WTC11 (cell line): ENCODE measurements around the gene WIPF3.

ENCODE experiments used
- ARID4B ChIP-seq: sonication (generic); formaldehyde crosslinking; IDR thresholded peaks from 2 replicates; pipeline ENCODE4 v1.8.0; 2023; ENCODE audit warnings: missing genetic modification reagents, mild to moderate bottlenecking, borderline replicate concordance
- ETV6 ChIP-seq: sonication (generic); formaldehyde crosslinking; IDR thresholded peaks from 2 replicates; pipeline ENCODE4 v1.8.1; 2022; ENCODE audit warnings: mild to moderate bottlenecking, missing genetic modification reagents
- JAZF1 ChIP-seq: fragments of 250-450 bp; sonication (Bioruptor Pico); IDR thresholded peaks from 2 replicates; pipeline ENCODE4 v1.9.0; 2021; ENCODE audit warnings: moderate library complexity, mild to moderate bottlenecking, inconsistent platforms
- MAX ChIP-seq: sonication (generic); formaldehyde crosslinking; IDR thresholded peaks from 2 replicates; pipeline ENCODE4 v1.8.0; 2022; ENCODE audit warnings: mild to moderate bottlenecking, missing genetic modification reagents
- NFYB ChIP-seq: sonication (generic); formaldehyde crosslinking; conservative IDR thresholded peaks from 2 replicates; pipeline ENCODE4 v1.8.0; 2022; ENCODE audit warnings: low read depth, missing genetic modification reagents
- SP1 ChIP-seq: sonication (generic); formaldehyde crosslinking; conservative IDR thresholded peaks from 2 replicates; pipeline ENCODE4 v1.8.1; 2022; ENCODE audit warnings: missing genetic modification reagents
- TCF7 ChIP-seq: sonication (generic); formaldehyde crosslinking; IDR thresholded peaks from 2 replicates; pipeline ENCODE4 v1.8.0; 2022; ENCODE audit warnings: mild to moderate bottlenecking, low read depth, missing genetic modification reagents, moderate library complexity
- USF1 ChIP-seq: sonication (generic); formaldehyde crosslinking; IDR thresholded peaks from 2 replicates; pipeline ENCODE4 v1.8.0; 2022; ENCODE audit warnings: mild to moderate bottlenecking, missing genetic modification reagents
- ZBTB21 ChIP-seq: sonication (generic); formaldehyde crosslinking; IDR thresholded peaks from 2 replicates; pipeline ENCODE4 v1.8.1; 2023; ENCODE audit warnings: mild to moderate bottlenecking, missing genetic modification reagents, borderline replicate concordance
- TF ChIP-seq, protein P1 (sequence below): fragments of 200-600 bp; IDR thresholded peaks from 2 replicates; pipeline ENCODE4 v1.8.0; 2022; ENCODE audit warnings: antibody characterized with exemption
- TF ChIP-seq, protein P2 (sequence below): sonication (generic); formaldehyde crosslinking; IDR thresholded peaks from 2 replicates; pipeline ENCODE4 v1.8.1; 2023; ENCODE audit warnings: mild to moderate bottlenecking, missing genetic modification reagents, moderate library complexity
- TF ChIP-seq, protein P3 (sequence below): fragments of 250-450 bp; sonication (Bioruptor Pico); IDR thresholded peaks from 2 replicates; pipeline ENCODE4 v1.9.0; 2021; ENCODE audit warnings: mild to moderate bottlenecking
- TF ChIP-seq, protein P4 (sequence below): sonication (generic); formaldehyde crosslinking; IDR thresholded peaks from 2 replicates; pipeline ENCODE4 v1.8.0; 2023; ENCODE audit warnings: missing genetic modification reagents

- TF ChIP-seq SP1 (no peak), ARID4B (CRISPR knock-in tag) (no peak), USF1 (CRISPR knock-in tag) (no peak), ZBTB21 (CRISPR knock-in tag) (no peak), JAZF1 (no peak), NFYB (no peak), MAX (CRISPR knock-in tag) (no peak), TCF7 (CRISPR knock-in tag) (no peak), ETV6 (CRISPR knock-in tag) (no peak)
- TF ChIP-seq, protein P1, sequence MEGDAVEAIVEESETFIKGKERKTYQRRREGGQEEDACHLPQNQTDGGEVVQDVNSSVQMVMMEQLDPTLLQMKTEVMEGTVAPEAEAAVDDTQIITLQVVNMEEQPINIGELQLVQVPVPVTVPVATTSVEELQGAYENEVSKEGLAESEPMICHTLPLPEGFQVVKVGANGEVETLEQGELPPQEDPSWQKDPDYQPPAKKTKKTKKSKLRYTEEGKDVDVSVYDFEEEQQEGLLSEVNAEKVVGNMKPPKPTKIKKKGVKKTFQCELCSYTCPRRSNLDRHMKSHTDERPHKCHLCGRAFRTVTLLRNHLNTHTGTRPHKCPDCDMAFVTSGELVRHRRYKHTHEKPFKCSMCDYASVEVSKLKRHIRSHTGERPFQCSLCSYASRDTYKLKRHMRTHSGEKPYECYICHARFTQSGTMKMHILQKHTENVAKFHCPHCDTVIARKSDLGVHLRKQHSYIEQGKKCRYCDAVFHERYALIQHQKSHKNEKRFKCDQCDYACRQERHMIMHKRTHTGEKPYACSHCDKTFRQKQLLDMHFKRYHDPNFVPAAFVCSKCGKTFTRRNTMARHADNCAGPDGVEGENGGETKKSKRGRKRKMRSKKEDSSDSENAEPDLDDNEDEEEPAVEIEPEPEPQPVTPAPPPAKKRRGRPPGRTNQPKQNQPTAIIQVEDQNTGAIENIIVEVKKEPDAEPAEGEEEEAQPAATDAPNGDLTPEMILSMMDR, result no peak
- TF ChIP-seq, protein P2, sequence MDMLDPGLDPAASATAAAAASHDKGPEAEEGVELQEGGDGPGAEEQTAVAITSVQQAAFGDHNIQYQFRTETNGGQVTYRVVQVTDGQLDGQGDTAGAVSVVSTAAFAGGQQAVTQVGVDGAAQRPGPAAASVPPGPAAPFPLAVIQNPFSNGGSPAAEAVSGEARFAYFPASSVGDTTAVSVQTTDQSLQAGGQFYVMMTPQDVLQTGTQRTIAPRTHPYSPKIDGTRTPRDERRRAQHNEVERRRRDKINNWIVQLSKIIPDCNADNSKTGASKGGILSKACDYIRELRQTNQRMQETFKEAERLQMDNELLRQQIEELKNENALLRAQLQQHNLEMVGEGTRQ (CRISPR knock-in tag), result no peak
- TF ChIP-seq, protein P3, sequence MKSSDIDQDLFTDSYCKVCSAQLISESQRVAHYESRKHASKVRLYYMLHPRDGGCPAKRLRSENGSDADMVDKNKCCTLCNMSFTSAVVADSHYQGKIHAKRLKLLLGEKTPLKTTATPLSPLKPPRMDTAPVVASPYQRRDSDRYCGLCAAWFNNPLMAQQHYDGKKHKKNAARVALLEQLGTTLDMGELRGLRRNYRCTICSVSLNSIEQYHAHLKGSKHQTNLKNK (CRISPR knock-in tag), result no peak
- TF ChIP-seq, protein P4, sequence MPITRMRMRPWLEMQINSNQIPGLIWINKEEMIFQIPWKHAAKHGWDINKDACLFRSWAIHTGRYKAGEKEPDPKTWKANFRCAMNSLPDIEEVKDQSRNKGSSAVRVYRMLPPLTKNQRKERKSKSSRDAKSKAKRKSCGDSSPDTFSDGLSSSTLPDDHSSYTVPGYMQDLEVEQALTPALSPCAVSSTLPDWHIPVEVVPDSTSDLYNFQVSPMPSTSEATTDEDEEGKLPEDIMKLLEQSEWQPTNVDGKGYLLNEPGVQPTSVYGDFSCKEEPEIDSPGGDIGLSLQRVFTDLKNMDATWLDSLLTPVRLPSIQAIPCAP (CRISPR knock-in tag), result no peak
These were observed 48.1 kb downstream of the WIPF3 start for GRCh38 chr7:29854257-29854938.
